OCI-LY3 (cell line): ENCODE results near the gene ZNF256.

Source experiments
- H2AFZ ChIP-seq: fragments of 200-600, 300-600 bp; shearing (Covaris generic); 2 replicates; pipeline ENCODE4 v1.6.0; 2014; ENCODE audit warnings: antibody characterized with exemption, low read depth, low read length
- H3K27ac ChIP-seq: fragments of 200-600, 300-600 bp; sonication (generic); 2 replicates; pipeline ENCODE4 v1.5.1; 2014; ENCODE audit warnings: mild to moderate bottlenecking, low read length, moderate library complexity, mixed read lengths
- H3K27me3 ChIP-seq: fragments of 200-600, 300-600 bp; sonication (generic); 2 replicates; pipeline ENCODE4 v1.6.1; 2014; ENCODE audit warnings: low read depth, low read length, mixed read lengths
- H3K36me3 ChIP-seq: fragments of 200-600, 300-600 bp; sonication (generic); replicated peaks from 2 replicates; pipeline ENCODE3; 2014; ENCODE audit warnings: low read depth, low read length, mixed read lengths
- H3K4me1 ChIP-seq: fragments of 300-600, 200-600 bp; sonication (generic); 2 replicates; pipeline ENCODE4 v1.6.1; 2014; ENCODE audit warnings: low read length, mixed read lengths
- H3K4me2 ChIP-seq: fragments of 200-600, 300-600 bp; sonication (generic); 2 replicates; pipeline ENCODE4 v1.6.1; 2014; ENCODE audit warnings: low read length, mixed read lengths
- H3K4me3 ChIP-seq: fragments of 300-600, 200-600 bp; sonication (generic); 2 replicates; pipeline ENCODE4 v1.5.1; 2014; ENCODE audit warnings: antibody characterized with exemption, mild to moderate bottlenecking, low read length, moderate library complexity
- H3K79me2 ChIP-seq: fragments of 300-600, 200-600 bp; shearing (Covaris generic); 2 replicates; pipeline ENCODE4 v1.6.1; 2014; ENCODE audit warnings: mild to moderate bottlenecking, low read length, mixed read lengths
- H3K9ac ChIP-seq: fragments of 300-600, 200-600 bp; shearing (Covaris generic); 2 replicates; pipeline ENCODE4 v1.6.0; 2014; ENCODE audit warnings: mild to moderate bottlenecking, low read length, moderate library complexity
- H3K9me3 ChIP-seq: fragments of 200-600, 300-600 bp; shearing (Covaris generic); 2 replicates; pipeline ENCODE4 v1.6.1; 2014; ENCODE audit warnings: low read length, mixed read lengths; ENCODE audit not compliant: insufficient read depth
- H4K20me1 ChIP-seq: fragments of 200-600, 300-600 bp; sonication (generic); 2 replicates; pipeline ENCODE4 v1.6.1; 2016; ENCODE audit warnings: low read length, mixed read lengths; ENCODE audit not compliant: insufficient read depth
- EZH2phosphoT487 ChIP-seq: fragments of 200-600 bp; shearing (Covaris generic); IDR thresholded peaks from 2 replicates; pipeline ENCODE4 v1.6.1; 2018; ENCODE audit warnings: antibody characterized with exemption, mixed run types, low read depth
- TF ChIP-seq, protein P1 (sequence below): fragments of 200-600, 300-600 bp; sonication (generic); IDR thresholded peaks from 2 replicates; pipeline ENCODE4 v1.5.1; 2014; ENCODE audit warnings: antibody characterized with exemption, low read length, low read depth

ZNF256 gene

GRCh38 chr19:57964761-57965160 lies 17.3 kb upstream of the ZNF256 start:
- Histone ChIP-seq H3K27me3 (no peaks in the 10 kb centered on the region), H3K79me2 (no peaks in the 10 kb centered on the region), H3K4me2 (no peak overlapping the region), H3K9ac (no peak overlapping the region), H4K20me1 (no peaks in the 10 kb centered on the region), H3K36me3 (no peaks in the 10 kb centered on the region), H3K9me3 (peaks cover 26% of the 10 kb centered on the region), H3K27ac (no peak overlapping the region), H3K4me3 (no peak overlapping the region), H3K4me1 (no peaks in the 10 kb centered on the region), H2AFZ (no peak overlapping the region)
- TF ChIP-seq, protein P1, sequence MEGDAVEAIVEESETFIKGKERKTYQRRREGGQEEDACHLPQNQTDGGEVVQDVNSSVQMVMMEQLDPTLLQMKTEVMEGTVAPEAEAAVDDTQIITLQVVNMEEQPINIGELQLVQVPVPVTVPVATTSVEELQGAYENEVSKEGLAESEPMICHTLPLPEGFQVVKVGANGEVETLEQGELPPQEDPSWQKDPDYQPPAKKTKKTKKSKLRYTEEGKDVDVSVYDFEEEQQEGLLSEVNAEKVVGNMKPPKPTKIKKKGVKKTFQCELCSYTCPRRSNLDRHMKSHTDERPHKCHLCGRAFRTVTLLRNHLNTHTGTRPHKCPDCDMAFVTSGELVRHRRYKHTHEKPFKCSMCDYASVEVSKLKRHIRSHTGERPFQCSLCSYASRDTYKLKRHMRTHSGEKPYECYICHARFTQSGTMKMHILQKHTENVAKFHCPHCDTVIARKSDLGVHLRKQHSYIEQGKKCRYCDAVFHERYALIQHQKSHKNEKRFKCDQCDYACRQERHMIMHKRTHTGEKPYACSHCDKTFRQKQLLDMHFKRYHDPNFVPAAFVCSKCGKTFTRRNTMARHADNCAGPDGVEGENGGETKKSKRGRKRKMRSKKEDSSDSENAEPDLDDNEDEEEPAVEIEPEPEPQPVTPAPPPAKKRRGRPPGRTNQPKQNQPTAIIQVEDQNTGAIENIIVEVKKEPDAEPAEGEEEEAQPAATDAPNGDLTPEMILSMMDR = no peak
- no peak for TF ChIP-seq EZH2phosphoT487

DNA sequence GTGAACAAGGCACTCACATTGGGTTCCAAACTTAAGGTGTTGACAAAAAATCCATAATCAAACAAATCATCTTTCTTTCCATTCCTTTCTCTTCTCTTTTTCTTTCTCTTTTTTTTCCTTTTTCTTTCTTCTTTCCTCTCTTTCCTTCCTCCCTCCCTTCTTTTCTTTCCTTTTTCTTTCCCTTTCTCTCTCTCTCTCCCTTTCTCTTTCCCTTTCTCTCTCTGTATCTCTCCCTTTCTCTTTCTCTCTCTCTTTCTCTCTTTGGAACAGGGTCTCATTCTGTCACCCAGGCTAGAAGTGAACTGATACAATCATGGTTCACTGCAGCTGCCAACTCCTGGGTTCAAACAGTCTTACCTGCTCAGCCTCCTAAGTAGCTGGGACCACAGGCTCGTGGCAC lies 14.3 kb upstream of the ZNF256 start:
- Histone ChIP-seq H2AFZ (no peak overlapping the region), H3K36me3 (no peaks in the 10 kb centered on the region), H3K4me1 (no peaks in the 10 kb centered on the region), H3K27ac (no peak overlapping the region), H4K20me1 (no peaks in the 10 kb centered on the region), H3K9ac (no peak overlapping the region), H3K79me2 (no peaks in the 10 kb centered on the region), H3K4me3 (no peak overlapping the region), H3K27me3 (no peaks in the 10 kb centered on the region), H3K9me3 (peaks cover 21% of the 10 kb centered on the region), H3K4me2 (no peak overlapping the region)
- TF ChIP-seq, protein P1 = no peak
- TF ChIP-seq EZH2phosphoT487 = no peak

DNA sequence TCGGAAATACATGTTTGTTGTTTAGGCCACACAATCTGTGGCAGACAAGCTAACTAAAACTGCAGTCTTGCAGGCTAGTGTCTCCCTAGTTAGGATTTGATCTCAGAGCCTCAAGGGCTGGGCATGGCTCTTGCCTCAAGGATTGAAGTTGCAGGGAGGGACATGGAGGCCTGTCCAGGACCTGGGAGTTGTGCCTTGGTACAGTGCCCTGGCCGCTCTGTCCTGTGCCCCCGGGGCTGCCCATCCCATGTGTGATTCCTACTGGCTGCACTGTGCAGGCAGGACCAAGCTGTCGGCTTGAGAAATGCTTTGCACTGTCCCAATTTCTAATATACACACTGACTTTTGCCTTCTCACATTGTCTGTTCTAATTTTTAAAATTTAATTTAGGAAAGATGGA lies 7.5 kb upstream of the ZNF256 start:
- Histone ChIP-seq H3K36me3 (no peaks in the 10 kb centered on the region), H3K4me3 (no peak overlapping the region), H3K27ac (no peak overlapping the region), H3K27me3 (no peaks in the 10 kb centered on the region), H2AFZ (no peak overlapping the region), H3K4me1 (no peaks in the 10 kb centered on the region), H4K20me1 (no peaks in the 10 kb centered on the region), H3K4me2 (no peak overlapping the region), H3K9me3 (peaks cover 29% of the 10 kb centered on the region), H3K79me2 (no peaks in the 10 kb centered on the region), H3K9ac (no peak overlapping the region)
- no peak for TF ChIP-seq EZH2phosphoT487
- TF ChIP-seq, protein P1 = no peak

GRCh38 chr19:57949702-57950101 lies 2.2 kb upstream of the ZNF256 start:
- Histone ChIP-seq H3K9me3 (peaks cover 41% of the 10 kb centered on the region), H3K79me2 (peaks cover 25% of the 10 kb centered on the region), H2AFZ (no peak overlapping the region), H3K36me3 (peaks cover 18% of the 10 kb centered on the region), H3K4me3 (no peak overlapping the region), H3K4me2 (no peak overlapping the region), H3K27me3 (no peaks in the 10 kb centered on the region), H3K27ac (no peak overlapping the region), H3K9ac (no peak overlapping the region), H3K4me1 (peaks cover 9% of the 10 kb centered on the region), H4K20me1 (no peaks in the 10 kb centered on the region)
- TF ChIP-seq, protein P1 = no peak
- TF ChIP-seq EZH2phosphoT487 = no peak
